Stimulated activated CD4-positive, alpha-beta T cell treated with anti-CD3 and anti-CD28 coated beads, Interleukin-1b, Interleukin-23, amount 100 ng/mL, for 1 hour (primary cell): ENCODE measurements around the gene GMDS.

ENCODE experiments used
- DNase-seq, 2 donors: peaks; one replicate each; pipeline ENCODE4 v3.0.0-alpha.2; 2020; ENCODE audit warnings: low read depth in 2 of 2

The GMDS gene

DNA sequence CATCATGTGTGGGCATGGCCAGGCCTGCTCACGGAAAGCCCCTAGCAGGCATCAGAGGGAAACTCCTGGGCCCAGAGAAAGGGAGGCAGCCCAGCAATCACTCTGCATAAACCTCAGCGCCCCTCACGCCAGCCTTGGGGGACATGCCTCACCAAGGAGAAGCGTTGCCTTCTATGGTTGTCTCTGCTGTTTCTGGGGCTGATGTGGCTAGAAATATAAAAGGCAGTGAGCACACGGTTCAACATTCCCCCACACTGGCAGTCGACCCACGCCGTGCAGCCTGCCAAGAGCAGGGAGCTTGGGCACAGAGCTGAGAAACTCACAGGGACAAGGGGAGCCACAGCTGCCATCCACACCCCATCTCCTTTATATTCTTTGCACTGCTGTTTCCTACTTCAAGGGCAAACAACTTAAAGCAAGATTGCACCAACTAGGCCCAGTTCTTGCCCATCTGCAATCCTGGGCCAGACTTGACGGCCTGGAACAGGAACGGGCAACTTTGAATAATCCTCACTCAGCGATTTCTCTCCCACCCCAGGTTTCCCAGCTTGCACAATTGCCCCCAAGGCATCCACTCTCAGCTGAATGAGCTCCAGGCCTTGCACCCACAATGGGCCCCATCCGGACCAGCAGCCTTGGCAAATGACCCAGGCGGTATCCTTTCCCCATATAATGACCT, 671.2 kb downstream of the GMDS start:
- no peak for DNase-seq
